HEK293 (cell line): ENCODE measurements around the gene GRM5.
"Not testable (repeated sequence)": the region's sequence is repeated elsewhere in the genome, so short reads cannot be mapped to it uniquely, and the experiment has no call there.

Experiments used
- CTCF ChIA-PET: fragments of 350-600 bp; formaldehyde crosslinking; extraction: SDS; loops from one replicate; lab custom pipeline; 2021; ENCODE audit warnings: antibody characterized with exemption; lab: Yijun Ruan, JAX
- POLR2A ChIA-PET: fragments of 300-600 bp; formaldehyde crosslinking; extraction: SDS; loops from one replicate; lab custom pipeline; 2020; ENCODE audit warnings: antibody characterized with exemption, inconsistent platforms; lab: Yijun Ruan, JAX
- H3K27ac ChIP-seq: fragments of 200-500 bp; sonication (Bioruptor generic); 2 replicates; pipeline ENCODE4 v1.5.1; 2014; ENCODE audit warnings: low read depth, low read length, control low read depth, inconsistent platforms; ENCODE audit errors: extremely low read depth
- H3K36me3 ChIP-seq, 2 experiments: fragments of 200-500 bp in 1 of 2; sonication (Bioruptor generic) in 1 of 2; 1 replicate in 1 of 2; 2 replicates in 1 of 2; pipeline ENCODE4 v1.5.1; 2014 to 2017; ENCODE audit warnings: inconsistent platforms in 2 of 2, low read length in 2 of 2; ENCODE audit not compliant: control insufficient read depth in 2 of 2, insufficient read depth in 1 of 2
- H3K4me1 ChIP-seq: fragments of 200-500 bp; sonication (Bioruptor generic); 2 replicates; pipeline ENCODE4 v1.5.1; 2014; ENCODE audit warnings: mild to moderate bottlenecking, low read length, inconsistent platforms; ENCODE audit not compliant: control insufficient read depth, insufficient read depth
- H3K4me3 ChIP-seq: 2 replicates; pipeline ENCODE4 v1.5.1; 2011; ENCODE audit warnings: low read depth, mild to moderate bottlenecking, control low read depth, low read length, moderate library complexity
- H3K9me3 ChIP-seq: fragments of 200-500 bp; sonication (Bioruptor generic); 2 replicates; pipeline ENCODE4 v1.5.1; 2014; ENCODE audit warnings: low read depth, low read length, inconsistent platforms; ENCODE audit not compliant: control insufficient read depth, insufficient read depth
- GLI2 ChIP-seq: fragments of 450-650 bp; formaldehyde crosslinking; IDR thresholded peaks from 2 replicates; pipeline ENCODE4; 2017; ENCODE audit warnings: missing biosample characterization, missing genetic modification characterization, low read depth, borderline replicate concordance
- IKZF3 ChIP-seq: fragments of 450-650 bp; IDR thresholded peaks from 2 replicates; pipeline ENCODE4 v1.5.0; 2018; ENCODE audit warnings: missing biosample characterization, mild to moderate bottlenecking, missing genetic modification characterization, moderate library complexity
- MYNN ChIP-seq: fragments of 450-650 bp; formaldehyde crosslinking; IDR thresholded peaks from 2 replicates; pipeline ENCODE4 v1.5.1; 2016; ENCODE audit warnings: missing biosample characterization, missing genetic modification characterization, borderline replicate concordance
- OVOL3 ChIP-seq: fragments of 450-650 bp; formaldehyde crosslinking; IDR thresholded peaks from 2 replicates; pipeline ENCODE4 v1.5.1; 2016; ENCODE audit warnings: missing biosample characterization, missing genetic modification characterization
- REST ChIP-seq: fragments of 450-650 bp; formaldehyde crosslinking; IDR thresholded peaks from 2 replicates; pipeline ENCODE4 v1.5.1; 2016; ENCODE audit warnings: missing biosample characterization, missing genetic modification characterization
- TCF7L2 ChIP-seq: IDR thresholded peaks from 2 replicates; pipeline ENCODE4 v1.6.1; 2011; ENCODE audit warnings: low read depth, mild to moderate bottlenecking, inconsistent platforms, low read length, moderate library complexity, borderline replicate concordance
- ZEB2 ChIP-seq: fragments of 450-650 bp; formaldehyde crosslinking; IDR thresholded peaks from 2 replicates; pipeline ENCODE4 v1.5.1; 2016; ENCODE audit warnings: missing biosample characterization, missing genetic modification characterization
- ZFP41 ChIP-seq: fragments of 450-650 bp; formaldehyde crosslinking; IDR thresholded peaks from 2 replicates; pipeline ENCODE4 v1.5.1; 2016; ENCODE audit warnings: missing biosample characterization, missing genetic modification characterization, borderline replicate concordance
- ZFP69B ChIP-seq: fragments of 450-650 bp; formaldehyde crosslinking; IDR thresholded peaks from 2 replicates; pipeline ENCODE4 v1.5.1; 2016; ENCODE audit warnings: missing biosample characterization, missing genetic modification characterization
- ZNF146 ChIP-seq: fragments of 450-650 bp; formaldehyde crosslinking; IDR thresholded peaks from 2 replicates; pipeline ENCODE4 v1.5.1; 2016; ENCODE audit warnings: missing biosample characterization, missing genetic modification characterization
- ZNF214 ChIP-seq: fragments of 450-650 bp; formaldehyde crosslinking; IDR thresholded peaks from 2 replicates; pipeline ENCODE4 v1.5.1; 2017; ENCODE audit warnings: missing biosample characterization, mild to moderate bottlenecking, missing genetic modification characterization, borderline replicate concordance
- ZNF366 ChIP-seq: fragments of 450-650 bp; formaldehyde crosslinking; conservative IDR thresholded peaks from 2 replicates; pipeline ENCODE4 v1.5.1; 2016; ENCODE audit warnings: missing biosample characterization, missing genetic modification characterization
- ZNF488 ChIP-seq: fragments of 450-650 bp; formaldehyde crosslinking; IDR thresholded peaks from 2 replicates; pipeline ENCODE4 v1.5.1; 2016; ENCODE audit warnings: missing biosample characterization, missing genetic modification characterization
- ZNF513 ChIP-seq: fragments of 450-650 bp; IDR thresholded peaks from 2 replicates; pipeline ENCODE4 v1.5.1; 2018; ENCODE audit warnings: missing biosample characterization, missing genetic modification characterization
- ZNF558 ChIP-seq: fragments of 450-650 bp; formaldehyde crosslinking; IDR thresholded peaks from 2 replicates; pipeline ENCODE4 v1.5.1; 2016; ENCODE audit warnings: missing biosample characterization, missing genetic modification characterization
- ZNF623 ChIP-seq: fragments of 450-650 bp; formaldehyde crosslinking; IDR thresholded peaks from 2 replicates; pipeline ENCODE4 v1.5.1; 2016; ENCODE audit warnings: missing biosample characterization, missing genetic modification characterization
- ZNF658 ChIP-seq: fragments of 450-650 bp; formaldehyde crosslinking; IDR thresholded peaks from 2 replicates; pipeline ENCODE4; 2016; ENCODE audit warnings: missing biosample characterization, missing genetic modification characterization
- ZNF776 ChIP-seq: fragments of 450-650 bp; formaldehyde crosslinking; IDR thresholded peaks from 2 replicates; pipeline ENCODE4 v1.5.0; 2017; ENCODE audit warnings: missing biosample characterization, missing genetic modification characterization, borderline replicate concordance
- ZNF777 ChIP-seq: fragments of 450-650 bp; formaldehyde crosslinking; IDR thresholded peaks from 2 replicates; pipeline ENCODE4 v1.5.1; 2017; ENCODE audit warnings: missing biosample characterization, missing genetic modification characterization, borderline replicate concordance
- ZSCAN23 ChIP-seq: fragments of 450-650 bp; formaldehyde crosslinking; IDR thresholded peaks from 2 replicates; pipeline ENCODE4 v1.5.1; 2016; ENCODE audit warnings: missing biosample characterization, missing genetic modification characterization

GRM5 gene

GRCh38 chr11:88469561-88470225 lies 596.1 kb downstream of the GRM5 start:
- no peak overlapping the region for H3K27ac ChIP-seq
- ChIA-PET POLR2A (no interaction called here), CTCF (no interaction called here)
- no peaks in the 10 kb centered on the region for H3K4me1 ChIP-seq
- no peaks in the 10 kb centered on the region for H3K9me3 ChIP-seq
- TF ChIP-seq IKZF3 (tag by site-specific recombination) (no peak), ZNF513 (tag by site-specific recombination) (no peak), ZNF146 (no peak), ZNF214 (tag by site-specific recombination) (no peak), ZNF658 (tag by site-specific recombination) (no peak), ZNF623 (tag by site-specific recombination) (no peak), REST (tag by site-specific recombination) (no peak), TCF7L2 (no peak), OVOL3 (no peak)
- no peak overlapping the region for H3K4me3 ChIP-seq
- no peaks in the 10 kb centered on the region for H3K36me3 ChIP-seq

- Histone ChIP-seq H3K36me3 (no peaks in the 10 kb centered on the region), H3K27ac (no peak overlapping the region), H3K4me3 (no peak overlapping the region), H3K9me3 (no peaks in the 10 kb centered on the region), H3K4me1 (no peaks in the 10 kb centered on the region)
- CTCF ChIA-PET = no interaction called here
- no peak for TF ChIP-seq ZNF366 (tag by site-specific recombination)
- TF ChIP-seq MYNN (tag by site-specific recombination) = no peak
- no peak for TF ChIP-seq ZFP69B (tag by site-specific recombination)
- TF ChIP-seq GLI2 (tag by site-specific recombination) = no peak
- no peak for TF ChIP-seq ZNF488 (tag by site-specific recombination)
- no peak for TF ChIP-seq ZSCAN23
- TF ChIP-seq ZNF777 (tag by site-specific recombination) = no peak
- no peak for TF ChIP-seq ZNF776
- TF ChIP-seq ZEB2 = no peak
- no peak for TF ChIP-seq ZFP41 (tag by site-specific recombination)
- no peak for TF ChIP-seq ZNF558 (tag by site-specific recombination)
- POLR2A ChIA-PET = no interaction called here
Measured at GRCh38 chr11:88464528-88464927, 601.3 kb downstream of the GRM5 start.

- H3K27ac ChIP-seq, H3K9me3 ChIP-seq, H3K36me3 ChIP-seq, H3K4me3 ChIP-seq, CTCF ChIA-PET, POLR2A ChIA-PET, H3K4me1 ChIP-seq: not testable (repeated sequence)
Measured at GRCh38 chr11:88463301-88463700, 602.5 kb downstream of the GRM5 start.
